ENCODE results near the gene OTOGL.

OTOGL gene

GRCh38 chr12:80257920-80258319 is 158.6 kb downstream of the OTOGL start:
- Histone ChIP-seq H3K27ac (replicated peaks) (no peak overlapping the region), H3K27me3 (ENCODE audit: insufficient read depth, poor library complexity, severe bottlenecking) (no peaks in the 10 kb centered on the region), H3K4me3 (replicated peaks; ENCODE audit: insufficient read depth, low read length) (no peak overlapping the region)
- TF ChIP-seq SPI1 (IDR thresholded peaks at IDR 0.05; ENCODE audit: borderline replicate concordance, low read depth) = no peak
- TF ChIP-seq, protein P1, sequence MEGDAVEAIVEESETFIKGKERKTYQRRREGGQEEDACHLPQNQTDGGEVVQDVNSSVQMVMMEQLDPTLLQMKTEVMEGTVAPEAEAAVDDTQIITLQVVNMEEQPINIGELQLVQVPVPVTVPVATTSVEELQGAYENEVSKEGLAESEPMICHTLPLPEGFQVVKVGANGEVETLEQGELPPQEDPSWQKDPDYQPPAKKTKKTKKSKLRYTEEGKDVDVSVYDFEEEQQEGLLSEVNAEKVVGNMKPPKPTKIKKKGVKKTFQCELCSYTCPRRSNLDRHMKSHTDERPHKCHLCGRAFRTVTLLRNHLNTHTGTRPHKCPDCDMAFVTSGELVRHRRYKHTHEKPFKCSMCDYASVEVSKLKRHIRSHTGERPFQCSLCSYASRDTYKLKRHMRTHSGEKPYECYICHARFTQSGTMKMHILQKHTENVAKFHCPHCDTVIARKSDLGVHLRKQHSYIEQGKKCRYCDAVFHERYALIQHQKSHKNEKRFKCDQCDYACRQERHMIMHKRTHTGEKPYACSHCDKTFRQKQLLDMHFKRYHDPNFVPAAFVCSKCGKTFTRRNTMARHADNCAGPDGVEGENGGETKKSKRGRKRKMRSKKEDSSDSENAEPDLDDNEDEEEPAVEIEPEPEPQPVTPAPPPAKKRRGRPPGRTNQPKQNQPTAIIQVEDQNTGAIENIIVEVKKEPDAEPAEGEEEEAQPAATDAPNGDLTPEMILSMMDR (IDR thresholded peaks at IDR 0.05; ENCODE audit: insufficient read depth, low read length) = no peak
- no peak for TF ChIP-seq GABPA (IDR thresholded peaks at IDR 0.05; ENCODE audit: low read depth)
- no peak for TF ChIP-seq POLR2AphosphoS5 (IDR thresholded peaks at IDR 0.05; ENCODE audit: low read depth)
- TF ChIP-seq REST (IDR thresholded peaks at IDR 0.05; ENCODE audit: insufficient replicate concordance, low read depth) = no peak
- no peak for DNase-seq (ENCODE audit: low read depth in 1 of 2, low spot score in 1 of 2)

DNA sequence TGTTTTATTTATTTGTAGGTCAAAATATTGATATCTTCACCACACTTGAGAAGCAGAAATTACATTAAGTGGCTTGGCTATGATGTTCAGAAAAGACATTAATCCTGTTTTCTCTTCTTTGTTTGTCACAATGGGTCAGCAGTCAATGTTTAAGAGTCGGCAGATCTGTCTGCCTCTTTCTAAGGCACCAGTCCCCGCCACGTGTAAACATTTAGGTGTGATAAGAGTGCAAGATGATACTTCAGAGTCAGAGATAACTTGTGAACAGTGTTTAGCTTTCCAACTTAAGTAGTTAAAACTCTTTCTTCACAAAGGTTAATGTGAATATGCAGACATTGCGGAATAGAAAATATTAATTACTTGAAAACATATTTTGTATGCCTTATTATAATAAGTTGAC is 160.9 kb downstream of the OTOGL start:
- DNase-seq (ENCODE audit: low read depth in 1 of 2, low spot score in 1 of 2) = no peak
- TF ChIP-seq, protein P1 (IDR thresholded peaks at IDR 0.05; ENCODE audit: insufficient read depth, low read length) = no peak
- TF ChIP-seq GABPA (IDR thresholded peaks at IDR 0.05; ENCODE audit: low read depth) (no peak), REST (IDR thresholded peaks at IDR 0.05; ENCODE audit: insufficient replicate concordance, low read depth) (no peak), POLR2AphosphoS5 (IDR thresholded peaks at IDR 0.05; ENCODE audit: low read depth) (no peak), SPI1 (IDR thresholded peaks at IDR 0.05; ENCODE audit: borderline replicate concordance, low read depth) (no peak)
- Histone ChIP-seq H3K27me3 (ENCODE audit: insufficient read depth, poor library complexity, severe bottlenecking) (no peaks in the 10 kb centered on the region), H3K4me3 (replicated peaks; ENCODE audit: insufficient read depth, low read length) (no peak overlapping the region), H3K27ac (replicated peaks) (no peak overlapping the region)

- H3K27me3 ChIP-seq (ENCODE audit: insufficient read depth, poor library complexity, severe bottlenecking) = no peaks in the 10 kb centered on the region
- TF ChIP-seq, protein P1 (IDR thresholded peaks at IDR 0.05; ENCODE audit: insufficient read depth, low read length) = no peak
- TF ChIP-seq GABPA (IDR thresholded peaks at IDR 0.05; ENCODE audit: low read depth) (no peak), REST (IDR thresholded peaks at IDR 0.05; ENCODE audit: insufficient replicate concordance, low read depth) (no peak), SPI1 (IDR thresholded peaks at IDR 0.05; ENCODE audit: borderline replicate concordance, low read depth) (no peak), POLR2AphosphoS5 (IDR thresholded peaks at IDR 0.05; ENCODE audit: low read depth) (no peak)
- no peak overlapping the region for H3K27ac ChIP-seq (replicated peaks)
- no peak overlapping the region for H3K4me3 ChIP-seq (replicated peaks; ENCODE audit: insufficient read depth, low read length)
- no peak for DNase-seq (ENCODE audit: low read depth in 1 of 2, low spot score in 1 of 2)
Measured at GRCh38 chr12:80261403-80261802, 162.1 kb downstream of the OTOGL start.
